Large intestine (tissue), 3 donors: Measurements from ENCODE around the gene LCN1. TPM values are rescaled to one million over a fixed set of nuclear protein-coding genes. Genes with fewer than 3 reads are reported as not detected.
"Not testable (repeated sequence)": the region's sequence is repeated elsewhere in the genome, so short reads cannot be mapped to it uniquely, and the experiment has no call there.

Experiments
- DNase-seq, 2 donors: peaks; one replicate each; pipeline versions ENCODE4 v3.0.0 to v3.0.0-alpha.2; 2013
- H3K27ac ChIP-seq: one replicate; pipeline ENCODE4 v1.5.1; 2013; ENCODE audit warnings: low read length
- H3K27me3 ChIP-seq: 2 replicates; pipeline ENCODE4 v1.6.1; 2013; ENCODE audit warnings: low read length; ENCODE audit not compliant: control insufficient read depth, insufficient read depth
- H3K36me3 ChIP-seq: 2 replicates; pipeline ENCODE4 v1.6.1; 2013; ENCODE audit warnings: low read length; ENCODE audit not compliant: control insufficient read depth, insufficient read depth
- H3K4me1 ChIP-seq: one replicate; pipeline ENCODE4 v1.6.1; 2013; ENCODE audit warnings: low read length; ENCODE audit not compliant: control insufficient read depth, insufficient read depth
- H3K4me3 ChIP-seq: one replicate; pipeline ENCODE4 v1.5.1; 2013; ENCODE audit warnings: low read length
- H3K9me3 ChIP-seq: one replicate; pipeline ENCODE4 v1.6.1; 2013; ENCODE audit warnings: mild to moderate bottlenecking, low read depth, low read length, moderate library complexity; ENCODE audit not compliant: control insufficient read depth
- WGBS: methylation state at CpG from one replicate; pipeline ENCODE4 v1.1.5; 2013; ENCODE audit warnings: low lambda C conversion rate; ENCODE audit not compliant: insufficient coverage; 5-methylcytosine and 5-hydroxymethylcytosine counted together
- polyA plus RNA-seq: library from polyadenylated mRNA; unstranded; fragments of 120-200 nt; gene quantifications from one replicate; pipeline ENCODE4 v1.2.1, GENCODE V29; 2013

The LCN1 gene
- polyA plus RNA-seq, 1 donor: 0.09 TPM

DNA sequence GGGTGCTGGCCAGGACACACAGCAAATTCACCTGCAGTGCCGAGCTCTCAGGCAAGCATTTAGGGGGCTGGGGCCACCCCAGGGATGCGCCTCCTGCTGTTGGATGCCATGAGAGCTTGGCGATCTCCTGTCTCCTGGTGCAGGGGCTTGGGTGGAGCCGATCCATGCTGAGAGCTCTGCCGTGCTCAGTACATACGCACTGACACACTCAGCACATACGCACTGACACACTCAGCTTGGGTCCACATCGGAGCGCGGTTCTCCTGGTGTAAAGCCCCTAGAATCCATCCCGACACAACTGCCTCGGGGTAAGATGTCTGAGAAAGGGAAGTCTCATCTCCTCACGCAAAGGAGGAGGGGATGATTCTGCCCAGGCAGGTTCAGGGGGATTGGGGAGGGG, 14.4 kb downstream of the LCN1 start:
- H3K27me3 ChIP-seq, H3K36me3 ChIP-seq, H3K4me3 ChIP-seq, H3K4me1 ChIP-seq, H3K9me3 ChIP-seq, DNase-seq, H3K27ac ChIP-seq: not testable (repeated sequence)
- no CpG with 5 or more reads among the region's 13 CpGs for WGBS

DNA sequence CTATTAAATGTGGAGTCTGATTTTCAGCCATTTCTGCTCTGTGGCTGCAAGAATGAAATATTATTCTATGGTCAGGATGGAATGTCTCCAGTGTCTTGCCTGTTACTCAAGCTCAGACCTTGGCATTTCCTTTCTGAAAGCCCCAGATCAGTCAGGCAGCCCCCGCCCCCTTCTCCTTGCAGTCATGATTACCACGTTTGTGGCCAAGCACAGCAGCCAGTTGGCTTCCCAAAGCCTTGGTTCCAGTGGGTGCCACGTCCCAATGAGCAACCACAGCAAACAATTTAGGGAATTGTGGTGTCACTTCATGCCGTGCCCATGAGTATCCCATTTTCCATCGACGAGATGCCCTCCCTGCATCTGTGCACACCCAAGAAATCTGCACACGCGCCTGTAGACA, 15.0 kb downstream of the LCN1 start:
- H3K9me3 ChIP-seq: no peaks in the 10 kb centered on the region
- H3K4me3 ChIP-seq: no peak overlapping the region
- no peak for DNase-seq
- H3K4me1 ChIP-seq: no peaks in the 10 kb centered on the region
- no CpG with 5 or more reads among the region's 8 CpGs for WGBS
- no peak overlapping the region for H3K27ac ChIP-seq
- H3K36me3 ChIP-seq: no peaks in the 10 kb centered on the region
- no peaks in the 10 kb centered on the region for H3K27me3 ChIP-seq

DNA sequence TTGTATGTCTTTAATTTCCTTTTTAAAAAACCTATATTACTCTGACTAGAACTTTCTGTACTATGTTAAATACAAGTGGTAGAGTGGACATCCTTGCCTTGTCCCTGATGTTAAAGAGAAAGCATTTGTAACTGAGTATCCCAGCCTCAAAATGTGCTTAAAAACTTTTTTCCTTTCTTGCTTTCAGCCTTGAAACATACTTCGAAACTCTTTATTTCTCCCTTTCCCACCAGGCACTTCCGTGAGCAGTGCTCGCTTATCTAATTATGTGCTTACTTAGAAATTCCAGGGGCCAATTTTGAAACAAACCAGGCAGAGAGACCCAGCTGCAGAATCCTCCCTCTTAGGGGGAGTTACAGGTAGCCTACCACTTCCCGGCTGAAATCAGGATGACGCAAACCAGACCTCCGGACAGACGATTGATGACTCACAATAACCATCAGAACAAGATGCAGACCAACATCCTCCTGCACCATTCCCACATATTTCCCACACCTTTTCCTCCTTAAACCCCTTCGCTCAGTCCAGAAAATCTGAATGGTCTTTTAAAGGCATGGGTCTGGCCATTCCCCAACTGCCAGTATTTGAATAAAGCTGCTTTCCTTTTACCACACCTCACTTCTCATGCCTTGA, 22.1 kb downstream of the LCN1 start:
- not testable (repeated sequence) for H3K27me3 ChIP-seq, H3K4me3 ChIP-seq, H3K36me3 ChIP-seq, DNase-seq, H3K9me3 ChIP-seq, H3K4me1 ChIP-seq, H3K27ac ChIP-seq
- WGBS: 47% methylated on average over 3 of the region's 8 CpGs

DNA sequence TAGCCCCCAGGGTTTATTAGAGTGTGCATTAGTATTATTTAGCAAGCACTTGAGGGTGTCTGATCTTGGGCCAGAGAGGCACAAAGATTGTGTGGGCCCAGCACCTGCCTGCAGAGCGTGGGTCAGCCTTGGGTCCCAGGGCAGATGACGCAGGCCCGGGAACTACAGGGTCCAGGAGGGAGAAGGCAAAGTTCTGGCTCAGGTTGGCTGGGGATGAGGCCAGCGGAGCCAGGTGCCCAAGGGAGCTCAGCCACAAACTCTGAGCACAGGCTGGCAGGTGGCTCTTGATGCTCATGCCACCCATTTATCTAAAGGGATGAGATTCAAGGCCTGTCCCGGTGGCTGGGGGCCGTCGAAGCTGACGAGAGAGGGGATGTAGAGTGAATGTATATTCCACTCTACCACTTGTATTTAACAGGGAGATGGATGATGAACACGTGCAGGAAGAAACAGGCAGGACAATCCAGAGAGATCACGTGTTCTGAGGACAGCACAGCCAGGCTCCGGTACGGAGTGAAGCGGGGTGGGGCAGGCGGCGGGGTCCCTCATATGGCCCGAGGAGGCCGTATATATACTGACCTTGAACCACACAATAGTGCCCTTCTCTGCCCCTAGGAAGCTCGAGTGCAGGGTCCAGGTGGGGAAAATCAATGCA, 23.9 kb downstream of the LCN1 start:
- no peak for DNase-seq
- H3K36me3 ChIP-seq: no peaks in the 10 kb centered on the region
- H3K4me1 ChIP-seq: no peaks in the 10 kb centered on the region
- H3K27ac ChIP-seq: no peak overlapping the region
- WGBS: no CpG with 5 or more reads among the region's 18 CpGs
- H3K27me3 ChIP-seq: no peaks in the 10 kb centered on the region
- H3K4me3 ChIP-seq: no peak overlapping the region
- H3K9me3 ChIP-seq: no peaks in the 10 kb centered on the region

DNA sequence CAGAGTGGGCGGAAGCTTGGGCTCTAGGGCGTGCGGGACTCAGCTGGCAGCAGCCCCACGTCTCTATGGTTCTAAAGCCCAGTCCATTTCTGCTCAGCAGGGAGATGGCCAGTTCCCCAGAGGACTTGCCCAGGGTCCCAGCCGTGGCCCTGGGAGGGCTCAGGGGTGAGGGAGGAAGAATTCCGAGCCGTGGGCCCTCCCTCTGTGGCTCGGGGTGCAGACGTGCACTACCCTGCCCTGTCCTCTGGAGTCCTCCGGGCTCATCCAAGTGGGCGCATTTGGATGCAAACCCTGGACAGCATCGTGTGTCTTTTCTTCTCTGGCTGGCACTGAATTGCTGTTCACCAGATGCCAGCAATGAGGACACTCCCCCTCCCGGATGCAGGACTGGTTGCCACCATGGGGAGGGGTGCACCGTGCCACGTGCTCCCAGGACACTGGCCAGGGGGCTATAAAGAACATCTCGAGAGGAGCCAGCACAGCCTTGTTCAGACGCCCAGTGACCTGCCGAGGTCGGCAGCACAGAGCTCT, 24.5 kb downstream of the LCN1 start, which contains the start of gene OBP2A:
TSS of gene OBP2A (plus strand) at position 481 of the 531 bp plus-strand sequence. CDS start 55 bp downstream, outside the sequence.
- no CpG with 5 or more reads among the region's 19 CpGs for WGBS
- H3K27ac ChIP-seq, DNase-seq, H3K27me3 ChIP-seq, H3K9me3 ChIP-seq, H3K4me3 ChIP-seq, H3K36me3 ChIP-seq, H3K4me1 ChIP-seq: not testable (repeated sequence)

DNA sequence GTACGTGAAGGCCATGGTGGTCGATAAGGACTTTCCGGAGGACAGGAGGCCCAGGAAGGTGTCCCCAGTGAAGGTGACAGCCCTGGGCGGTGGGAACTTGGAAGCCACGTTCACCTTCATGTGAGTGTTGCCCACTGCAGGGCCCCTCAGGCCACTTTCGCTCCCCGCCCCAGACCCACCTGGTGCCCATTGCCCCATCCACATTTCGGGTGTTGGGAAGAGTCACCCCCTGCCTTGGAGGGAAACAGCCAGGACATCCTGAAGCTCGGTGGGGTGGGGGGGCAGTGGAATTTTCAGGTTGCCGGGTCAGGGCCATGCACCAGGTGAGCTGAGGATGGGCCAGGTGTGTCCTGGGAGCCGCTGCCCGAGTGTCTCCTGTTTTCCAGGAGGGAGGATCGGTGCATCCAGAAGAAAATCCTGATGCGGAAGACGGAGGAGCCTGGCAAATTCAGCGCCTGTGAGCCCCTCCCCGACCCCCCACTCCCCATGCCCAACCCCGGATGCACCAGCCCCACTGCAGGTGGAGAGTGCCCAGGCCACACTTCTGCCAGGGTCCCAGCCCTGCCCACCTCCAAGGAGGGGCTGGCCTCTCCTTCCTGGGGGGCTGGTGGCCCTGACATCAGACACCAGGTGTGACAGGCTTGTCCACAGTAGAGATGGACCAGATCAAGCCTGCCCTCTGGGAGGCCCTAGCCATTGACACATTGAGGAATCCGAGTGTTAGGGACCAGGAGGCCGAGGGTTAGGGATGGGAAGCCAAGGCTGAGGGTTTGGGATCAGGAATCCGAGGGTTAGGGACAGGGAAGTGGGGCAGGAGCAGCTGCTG, 25.8 kb downstream of the LCN1 start:
- H3K36me3 ChIP-seq, H3K4me3 ChIP-seq, H3K4me1 ChIP-seq, DNase-seq, H3K9me3 ChIP-seq, H3K27ac ChIP-seq, H3K27me3 ChIP-seq: not testable (repeated sequence)
- WGBS: no CpG with 5 or more reads among the region's 21 CpGs

DNA sequence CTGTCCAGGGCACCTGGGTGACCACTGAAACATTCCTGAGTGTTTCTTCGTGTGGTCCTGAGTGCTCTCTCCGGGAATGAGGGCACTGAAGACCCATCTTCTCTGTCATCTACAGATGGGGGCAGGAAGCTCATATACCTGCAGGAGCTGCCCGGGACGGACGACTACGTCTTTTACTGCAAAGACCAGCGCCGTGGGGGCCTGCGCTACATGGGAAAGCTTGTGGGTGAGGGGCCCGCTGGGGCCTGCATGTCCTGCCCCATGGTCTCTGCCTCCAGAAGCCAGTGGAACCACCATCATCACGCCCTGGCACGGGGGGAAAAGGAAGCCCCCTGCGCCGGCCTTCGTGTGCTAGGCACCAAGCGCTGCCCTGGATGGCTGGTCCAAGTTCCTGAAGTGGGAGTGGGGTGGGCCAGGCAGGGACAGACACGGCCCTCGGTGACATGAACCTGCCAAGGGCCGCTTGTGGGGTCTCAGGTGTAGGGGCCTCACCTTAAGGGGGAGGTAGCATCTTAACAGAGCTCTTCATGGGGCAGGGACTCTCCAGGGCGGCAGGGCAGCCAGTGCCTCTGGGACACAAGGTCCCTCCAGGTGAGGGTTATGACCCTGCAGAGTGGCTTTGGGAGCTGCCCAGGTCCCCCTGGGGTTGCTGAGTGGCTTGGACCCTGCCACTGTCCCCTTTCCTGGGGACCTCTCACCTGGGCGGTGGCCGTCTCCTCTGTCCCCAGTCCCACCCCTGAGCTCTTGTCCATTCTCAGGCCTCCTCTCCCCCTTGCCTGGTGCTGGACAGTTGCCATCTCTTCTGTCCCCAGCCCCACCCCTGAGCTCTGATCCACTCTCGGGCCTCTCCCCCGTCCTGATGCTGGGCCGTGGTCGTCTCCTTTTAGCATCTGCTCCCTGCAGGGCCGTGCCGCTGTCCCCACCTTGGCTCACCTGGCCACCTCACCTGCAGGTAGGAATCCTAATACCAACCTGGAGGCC, 26.8 kb downstream of the LCN1 start:
- WGBS: no CpG with 5 or more reads among the region's 28 CpGs
- Histone ChIP-seq H3K4me1 (no peaks in the 10 kb centered on the region), H3K4me3 (no peak overlapping the region), H3K27ac (no peak overlapping the region), H3K36me3 (no peaks in the 10 kb centered on the region), H3K27me3 (no peaks in the 10 kb centered on the region), H3K9me3 (no peaks in the 10 kb centered on the region)
- no peak for DNase-seq

DNA sequence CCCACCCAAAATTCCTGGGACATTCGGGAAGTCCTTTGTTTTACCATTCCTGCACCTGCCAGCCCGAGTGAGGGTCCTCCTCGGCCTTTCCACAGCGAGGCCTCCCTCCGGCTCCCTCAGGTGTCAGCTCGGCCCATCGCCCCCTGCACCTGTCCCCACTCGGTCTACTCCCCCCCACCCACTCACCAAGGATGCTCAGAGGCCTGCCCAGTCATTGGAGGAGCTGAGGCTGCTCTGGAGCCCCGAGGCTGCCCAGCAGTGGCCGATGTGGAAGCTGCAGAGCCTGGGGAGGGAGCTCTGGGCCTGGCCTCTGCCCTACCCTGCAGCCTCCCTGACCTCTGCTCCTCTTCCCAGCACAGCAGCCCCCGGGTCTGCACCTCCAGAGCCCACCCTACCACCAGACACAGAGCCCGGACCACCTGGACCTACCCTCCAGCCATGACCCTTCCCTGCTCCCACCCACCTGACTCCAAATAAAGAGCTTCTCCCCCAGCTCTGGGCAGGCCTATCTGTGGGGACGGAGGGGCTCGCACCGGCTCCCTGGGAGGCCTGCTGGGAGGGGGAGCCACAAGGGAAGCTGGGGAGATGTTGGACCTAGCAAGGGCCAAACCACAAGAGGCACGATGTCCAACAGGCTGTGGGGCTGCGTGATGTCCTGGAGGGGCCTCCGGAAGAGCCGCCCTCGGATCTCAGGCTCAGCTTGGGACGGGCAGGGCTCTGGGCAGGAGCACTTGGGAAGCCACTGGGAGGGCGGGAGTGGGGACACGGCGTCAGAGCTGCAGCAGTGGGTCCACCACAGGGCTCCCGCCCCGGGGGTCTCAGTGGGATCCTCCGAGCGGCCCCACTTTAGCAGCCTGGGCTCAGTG, 28.5 kb downstream of the LCN1 start:
- not testable (repeated sequence) for H3K4me1 ChIP-seq, H3K27me3 ChIP-seq, H3K9me3 ChIP-seq, DNase-seq, H3K36me3 ChIP-seq, H3K4me3 ChIP-seq, H3K27ac ChIP-seq
- no CpG with 5 or more reads among the region's 28 CpGs for WGBS

DNA sequence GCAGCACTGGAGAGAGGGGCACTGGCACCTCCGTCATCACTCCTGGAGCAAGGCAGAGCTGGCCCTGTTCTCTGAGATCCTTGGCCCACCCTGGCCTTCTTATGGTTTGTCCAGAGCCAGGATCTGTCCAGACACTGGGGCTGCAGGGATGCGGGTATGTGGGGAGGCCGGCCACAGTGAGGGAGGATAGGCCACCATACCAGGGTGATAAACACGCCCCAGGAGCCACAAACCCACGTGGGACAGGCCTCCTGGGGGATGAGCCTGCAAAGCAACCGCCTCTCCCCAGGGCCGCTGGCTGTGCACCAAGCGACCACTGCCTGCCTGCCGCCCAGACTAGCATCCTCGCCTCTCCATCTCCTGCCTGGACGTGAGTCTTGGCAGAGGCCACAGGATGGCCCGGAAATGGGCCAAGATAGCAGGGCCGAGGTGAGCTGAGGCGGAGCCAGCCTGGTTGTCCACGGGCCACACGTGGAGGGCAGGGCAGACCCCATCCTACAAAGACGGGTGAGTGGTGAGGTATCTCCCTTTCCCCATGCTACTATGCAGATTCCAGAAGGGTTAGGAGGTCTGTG, 29.2 kb downstream of the LCN1 start:
- Histone ChIP-seq H3K4me1 (no peaks in the 10 kb centered on the region), H3K4me3 (no peak overlapping the region), H3K36me3 (no peaks in the 10 kb centered on the region), H3K9me3 (no peaks in the 10 kb centered on the region), H3K27ac (no peak overlapping the region), H3K27me3 (no peaks in the 10 kb centered on the region)
- WGBS: no CpG with 5 or more reads among the region's 17 CpGs
- DNase-seq: no peak
